HG03103 (cell line): Measurements from ENCODE around the gene CYP8B1.

Experiments used
- ATAC-seq: cut with Tn5 transposase; IDR thresholded peaks from one replicate; pipeline ENCODE4 v1.9.1; 2021; ENCODE audit warnings: low read depth; ENCODE audit not compliant: unreplicated experiment

The CYP8B1 gene

DNA sequence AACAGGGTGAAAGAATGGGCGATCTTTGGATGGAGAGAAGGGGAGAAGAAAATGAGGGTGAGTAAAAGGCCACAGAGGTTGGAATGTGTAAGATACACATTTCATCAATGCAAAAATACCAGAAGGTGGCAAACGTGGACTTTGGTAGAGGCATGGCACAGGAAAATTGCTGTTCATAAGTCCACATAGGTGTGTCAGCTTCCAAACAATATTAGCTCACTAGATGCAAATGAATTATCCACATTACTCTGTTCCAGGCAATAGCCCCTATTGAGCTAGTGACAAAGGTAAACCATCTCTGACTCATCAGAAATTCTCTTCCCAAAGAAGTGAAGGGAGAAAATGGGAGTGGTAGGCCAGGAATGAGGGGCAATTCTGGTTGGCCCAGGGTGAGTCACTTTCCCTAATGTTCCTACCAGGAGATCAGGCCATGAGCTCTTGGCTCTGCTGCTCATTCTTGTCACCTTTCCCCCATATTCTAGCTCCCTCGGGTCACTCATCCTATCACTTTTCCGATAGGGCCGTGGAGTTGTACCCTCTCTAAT, 46.5 kb downstream of the CYP8B1 start:
- no peak for ATAC-seq

DNA sequence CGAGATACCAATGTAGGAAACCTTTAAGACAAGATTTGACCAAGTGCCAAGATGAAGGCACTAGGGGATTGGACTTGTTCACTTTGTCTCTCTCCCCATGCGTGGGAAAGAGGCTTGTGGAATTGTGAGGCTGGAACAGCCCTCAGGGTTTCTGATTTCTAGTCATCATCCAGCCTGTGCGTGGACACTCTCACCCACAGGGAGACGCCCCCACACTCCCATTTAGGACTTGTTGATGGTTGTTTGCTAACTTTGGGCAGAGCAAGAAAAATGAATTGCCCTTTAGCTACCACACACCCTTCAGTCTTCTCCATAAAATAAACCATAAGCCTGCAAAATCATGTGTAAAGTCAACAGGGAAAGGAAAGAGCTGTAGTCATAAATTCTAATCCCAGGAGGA, 48.0 kb downstream of the CYP8B1 start:
- no peak for ATAC-seq

DNA sequence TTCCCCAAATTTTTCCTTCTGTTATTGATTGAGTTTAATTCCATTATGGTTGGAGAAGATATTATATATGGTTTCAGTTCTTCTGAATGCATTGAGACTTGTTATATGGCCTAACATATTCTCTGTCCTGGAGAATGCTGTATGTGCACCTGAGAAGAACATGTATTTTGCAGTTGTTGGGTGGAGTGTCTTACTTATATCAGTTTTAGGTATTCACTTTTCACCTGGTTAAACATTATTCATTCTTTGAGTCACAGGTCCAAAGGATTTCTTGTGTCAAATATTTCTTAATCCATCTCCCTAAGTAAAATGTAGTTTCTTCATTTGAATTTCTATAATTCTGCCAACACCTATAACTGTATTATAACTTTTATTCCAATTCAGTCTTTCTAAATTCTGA, 48.7 kb downstream of the CYP8B1 start:
- ATAC-seq = no peak

- ATAC-seq = no peak
These were observed 49.5 kb downstream of the CYP8B1 start for GRCh38 chr3:42826141-42826540.

DNA sequence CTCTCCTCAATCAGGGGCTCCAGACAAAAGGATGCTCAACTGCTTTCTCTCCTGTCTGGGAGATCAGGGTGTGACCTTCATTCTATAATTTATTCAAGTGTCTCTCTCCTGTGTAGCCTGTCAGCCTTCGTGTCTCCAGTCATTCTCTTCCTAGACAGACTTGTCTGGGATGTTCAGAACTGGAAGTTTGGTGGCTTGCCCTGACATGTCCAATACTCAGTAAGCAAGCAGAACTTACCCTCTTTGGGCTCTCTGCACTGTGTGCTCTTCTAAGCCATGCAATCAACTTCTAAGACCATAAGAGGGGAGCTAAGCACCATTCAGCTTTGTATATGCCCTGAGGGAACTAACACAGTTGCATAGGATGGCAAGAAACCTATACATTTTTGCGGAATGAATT, 52.3 kb downstream of the CYP8B1 start:
- no peak for ATAC-seq

DNA sequence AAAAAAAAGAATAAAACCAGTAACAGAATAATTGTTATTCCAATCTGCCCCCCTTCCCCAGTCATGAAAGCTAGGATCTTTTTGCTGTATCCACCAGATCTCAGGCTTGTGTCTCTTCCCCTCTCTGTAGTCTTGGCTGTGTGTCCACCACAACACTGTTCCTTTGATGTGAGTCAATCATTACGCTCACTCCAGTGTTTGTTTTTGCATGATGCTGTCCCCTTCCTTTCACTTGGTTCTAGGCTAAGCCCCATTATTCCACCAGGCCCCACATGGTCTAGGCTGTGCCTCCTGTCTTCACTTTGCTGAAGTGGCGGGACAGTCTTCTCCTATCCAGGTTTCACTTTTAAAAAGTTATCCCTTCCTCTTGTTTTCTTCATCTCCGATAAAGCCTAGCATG, 52.9 kb downstream of the CYP8B1 start:
- ATAC-seq = no peak
